ENCODE results near the gene TMEM11.
"Not testable (repeated sequence)": the region's sequence is repeated elsewhere in the genome, so short reads cannot be mapped to it uniquely, and the experiment has no call there.

TMEM11 gene

DNA sequence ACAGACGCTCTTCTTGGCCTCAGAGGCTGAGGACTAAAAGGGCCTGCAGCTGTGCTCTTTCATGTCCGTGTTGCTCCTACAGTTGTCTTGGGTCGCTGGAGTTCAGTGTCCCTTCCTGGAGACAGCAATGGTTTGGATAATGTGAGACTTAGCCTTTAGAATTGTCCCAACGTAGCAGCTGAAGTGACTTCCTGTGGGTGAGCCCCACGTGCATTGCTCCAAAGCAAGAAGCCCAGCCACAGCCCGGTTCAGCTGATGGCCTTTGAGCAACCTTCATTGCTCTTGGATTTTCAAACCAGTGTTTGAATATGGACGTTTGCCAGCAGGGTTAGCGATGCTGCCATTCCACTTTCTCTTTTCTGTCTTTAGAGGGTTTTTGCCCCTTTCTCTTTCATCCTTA, 19.7 kb downstream of the TMEM11 start:
- Mint-ChIP-seq H3K27me3 (no peaks in the 10 kb centered on the region), H3K36me3 (peaks cover 40 to 73% of the 10 kb centered on the region in 2 donors), H3K4me3 (no peak overlapping the region), H3K27ac (no peak overlapping the region), H3K9me3 (no peaks in the 10 kb centered on the region), H3K4me1 (peaks cover 0 to 4% of the 10 kb centered on the region in 2 donors)
- DNase-seq (no peak), ATAC-seq (replicated peaks) (no peak)

- no peak for ATAC-seq (replicated peaks)
- Mint-ChIP-seq H3K36me3 (peaks cover 40 to 76% of the 10 kb centered on the region in 2 donors), H3K4me3 (no peak overlapping the region), H3K27ac (no peak overlapping the region), H3K9me3 (no peaks in the 10 kb centered on the region), H3K4me1 (peaks cover 0 to 2% of the 10 kb centered on the region in 2 donors), H3K27me3 (no peaks in the 10 kb centered on the region)
- DNase-seq, result no peak
These were observed 20.9 kb downstream of the TMEM11 start for GRCh38 chr17:21193031-21193430.

DNA sequence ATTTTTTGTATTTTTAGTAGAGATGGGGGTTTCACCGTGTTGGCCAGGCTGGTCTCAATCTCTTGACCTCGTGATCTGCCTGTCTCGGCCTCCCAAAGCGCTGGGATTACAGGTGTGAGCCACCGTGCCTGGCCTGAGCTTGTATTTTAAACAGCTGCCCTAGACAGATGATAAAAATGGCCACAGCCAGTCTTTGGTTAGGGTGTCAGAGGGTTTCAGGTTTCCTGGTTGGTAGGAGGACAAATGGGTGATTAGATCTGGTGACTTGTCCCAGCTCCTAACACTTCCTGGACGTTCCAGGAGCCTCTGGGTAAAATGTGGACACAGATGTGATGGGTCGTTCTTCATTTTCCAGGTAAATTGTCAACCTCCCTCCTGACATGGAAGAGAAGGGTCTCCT, 21.5 kb downstream of the TMEM11 start:
- H3K4me1 Mint-ChIP-seq; DNase-seq; H3K27ac Mint-ChIP-seq; ATAC-seq (replicated peaks); H3K27me3 Mint-ChIP-seq; H3K9me3 Mint-ChIP-seq; H3K4me3 Mint-ChIP-seq: not testable (repeated sequence)
- H3K36me3 Mint-ChIP-seq, result peaks cover 37 to 72% of the 10 kb centered on the region in 2 donors

DNA sequence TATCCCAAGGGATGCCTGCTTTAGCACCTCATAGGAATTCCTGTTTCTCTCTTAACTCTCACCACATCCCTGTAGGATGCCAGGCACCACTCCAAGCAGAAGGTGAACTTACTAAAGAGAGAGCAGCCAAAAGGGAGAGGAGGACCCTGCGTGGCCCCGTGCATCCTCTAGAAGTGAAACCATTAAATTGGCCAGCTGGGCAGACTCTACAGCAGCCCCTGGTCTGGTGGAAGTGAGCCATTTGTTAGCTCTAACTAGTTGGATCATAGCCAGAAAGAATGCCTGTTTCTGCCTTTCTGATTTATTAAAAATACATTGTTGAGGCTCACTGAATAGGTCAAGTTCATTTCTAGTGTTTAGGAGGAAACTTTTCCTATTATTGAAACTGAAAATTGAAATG, 22.3 kb downstream of the TMEM11 start:
- no peak overlapping the region for H3K4me3 Mint-ChIP-seq
- ATAC-seq (replicated peaks), result no peak
- no peaks in the 10 kb centered on the region for H3K27me3 Mint-ChIP-seq
- peaks cover 31 to 66% of the 10 kb centered on the region in 2 donors for H3K36me3 Mint-ChIP-seq
- DNase-seq, result no peak
- H3K9me3 Mint-ChIP-seq, result no peaks in the 10 kb centered on the region
- H3K4me1 Mint-ChIP-seq, result peaks cover 0 to 2% of the 10 kb centered on the region in 2 donors
- no peak overlapping the region for H3K27ac Mint-ChIP-seq

GRCh38 chr17:21190078-21190477, 23.9 kb downstream of the TMEM11 start:
- H3K4me3 Mint-ChIP-seq, result no peak overlapping the region
- H3K27ac Mint-ChIP-seq, result no peak overlapping the region

DNA sequence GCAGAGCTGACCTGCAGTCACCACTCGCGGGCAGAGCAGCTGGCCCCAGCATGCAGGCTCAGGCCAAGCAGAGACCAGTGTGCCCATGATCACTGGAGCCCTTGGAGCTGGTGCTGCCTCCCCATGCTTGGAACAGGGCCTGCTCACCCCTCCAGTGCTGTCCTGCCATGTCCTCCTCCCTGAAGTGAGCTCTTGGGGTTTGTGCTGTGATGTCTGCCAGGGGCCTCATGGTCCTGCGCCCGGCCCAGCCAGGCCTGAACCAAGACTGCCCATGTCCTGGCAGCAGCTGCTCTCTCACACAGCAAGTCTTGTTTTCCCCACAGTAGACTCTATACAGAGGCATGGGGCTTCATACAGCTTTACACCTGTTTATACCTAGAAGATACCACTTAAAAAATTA, 24.6 kb downstream of the TMEM11 start:
- DNase-seq (no peak), ATAC-seq (replicated peaks) (no peak)
- Mint-ChIP-seq H3K4me1 (peaks cover 0 to 2% of the 10 kb centered on the region in 2 donors), H3K27me3 (no peaks in the 10 kb centered on the region), H3K27ac (no peak overlapping the region), H3K4me3 (no peak overlapping the region), H3K36me3 (peaks cover 37 to 63% of the 10 kb centered on the region in 2 donors), H3K9me3 (no peaks in the 10 kb centered on the region)

More at GRCh38 chr17:21190078-21190477, 23.9 kb downstream of the TMEM11 start:
- H3K36me3 Mint-ChIP-seq, result peaks cover 33 to 63% of the 10 kb centered on the region in 2 donors
- no peaks in the 10 kb centered on the region for H3K9me3 Mint-ChIP-seq
- peaks cover 0 to 2% of the 10 kb centered on the region in 2 donors for H3K4me1 Mint-ChIP-seq
- DNase-seq (no peak), ATAC-seq (replicated peaks) (no peak)
- no peaks in the 10 kb centered on the region for H3K27me3 Mint-ChIP-seq

DNA sequence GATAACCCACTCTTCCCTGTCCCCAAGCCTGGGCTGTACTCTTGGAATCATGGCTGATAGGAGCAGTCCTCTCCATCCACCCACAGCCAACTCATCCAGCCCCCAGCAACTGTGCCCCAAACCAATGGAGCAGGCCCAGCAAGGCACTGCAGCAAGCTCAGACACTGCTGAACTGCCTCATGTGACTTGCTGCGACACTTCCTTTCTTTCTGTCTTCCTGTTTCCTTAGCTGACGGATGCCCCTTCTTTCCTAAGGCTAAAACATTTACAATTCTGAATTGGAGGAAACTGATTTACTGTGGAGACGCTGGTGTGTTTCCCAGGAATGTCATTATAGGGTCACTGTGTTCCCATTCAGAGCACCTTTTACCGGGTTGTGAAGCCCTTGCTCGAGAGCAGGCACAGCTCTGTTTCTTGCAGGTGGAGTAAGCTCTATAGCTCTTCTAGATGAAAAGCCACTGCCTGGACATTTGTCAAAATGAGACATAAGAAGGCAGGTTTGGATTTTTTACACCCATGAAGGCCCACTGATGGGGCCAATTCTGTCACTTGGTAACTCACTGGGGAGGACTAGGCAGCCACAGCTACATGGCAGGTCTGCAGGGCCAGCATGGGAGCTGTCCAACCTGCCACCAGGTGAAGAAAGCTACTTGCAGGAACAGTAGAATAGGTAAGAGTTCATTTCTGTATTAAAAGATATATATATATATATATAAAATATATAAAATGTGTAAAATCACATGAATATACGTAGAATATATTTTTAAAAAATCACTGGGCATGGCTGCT, 27.4 kb downstream of the TMEM11 start:
- Mint-ChIP-seq H3K4me1 (peaks cover 0 to 2% of the 10 kb centered on the region in 2 donors), H3K27ac (peak overlapping the region; percentile 22), H3K27me3 (no peaks in the 10 kb centered on the region), H3K9me3 (no peaks in the 10 kb centered on the region), H3K4me3 (no peak overlapping the region), H3K36me3 (peaks cover 40 to 61% of the 10 kb centered on the region in 2 donors)
- ATAC-seq (replicated peaks) (no peak), DNase-seq (no peak)

DNA sequence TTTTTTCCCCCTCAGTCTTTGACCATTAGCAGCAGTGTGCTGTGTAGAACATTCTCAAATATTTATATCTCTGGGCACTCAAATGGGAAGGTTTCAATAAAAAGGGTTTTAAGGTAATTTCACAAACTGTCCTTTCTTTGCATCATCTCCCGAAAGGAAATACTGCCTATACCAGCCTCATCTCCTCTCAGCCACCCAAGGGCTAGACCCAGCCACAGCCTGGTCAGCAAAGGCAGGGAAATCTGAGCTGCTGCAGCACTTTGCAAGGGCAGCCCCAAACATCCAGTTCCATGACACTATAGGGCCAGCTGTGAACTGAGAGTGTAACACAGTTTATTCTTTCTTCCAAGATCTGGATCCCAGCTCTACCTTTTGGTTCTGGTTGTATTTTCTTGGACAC, 28.9 kb downstream of the TMEM11 start:
- Mint-ChIP-seq H3K27ac (no peak overlapping the region), H3K27me3 (no peaks in the 10 kb centered on the region), H3K4me3 (no peak overlapping the region), H3K36me3 (peaks cover 29 to 54% of the 10 kb centered on the region in 2 donors), H3K9me3 (no peaks in the 10 kb centered on the region), H3K4me1 (no peaks in the 10 kb centered on the region)
- DNase-seq, result no peak
- no peak for ATAC-seq (replicated peaks)

GRCh38 chr17:21184570-21184969, 29.4 kb downstream of the TMEM11 start:
- H3K36me3 Mint-ChIP-seq, result peaks cover 29 to 53% of the 10 kb centered on the region in 2 donors
- DNase-seq (no peak), ATAC-seq (replicated peaks) (no peak)
- H3K27me3 Mint-ChIP-seq, result no peaks in the 10 kb centered on the region
- H3K9me3 Mint-ChIP-seq, result no peaks in the 10 kb centered on the region
- no peak overlapping the region for H3K4me3 Mint-ChIP-seq
- H3K4me1 Mint-ChIP-seq, result no peaks in the 10 kb centered on the region
- H3K27ac Mint-ChIP-seq, result no peak overlapping the region

DNA sequence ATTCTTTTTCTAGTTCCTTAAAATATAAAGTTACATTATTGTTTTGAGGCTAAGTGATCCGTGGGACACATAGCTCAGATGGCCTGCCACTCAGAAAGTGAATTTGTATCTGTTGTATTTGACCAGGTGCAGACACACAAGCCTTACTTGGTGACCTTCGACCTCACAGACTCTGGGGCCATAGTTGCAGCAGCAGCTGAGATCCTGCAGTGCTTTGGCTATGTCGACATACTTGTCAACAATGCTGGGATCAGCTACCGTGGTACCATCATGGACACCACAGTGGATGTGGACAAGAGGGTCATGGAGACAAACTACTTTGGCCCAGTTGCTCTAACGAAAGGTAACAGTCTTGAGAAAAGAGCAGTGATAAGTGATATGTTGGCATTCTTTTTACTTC, 30.5 kb downstream of the TMEM11 start:
- Mint-ChIP-seq H3K27me3 (no peaks in the 10 kb centered on the region), H3K9me3 (no peaks in the 10 kb centered on the region), H3K27ac (peak overlapping the region; percentile 20), H3K36me3 (peaks cover 27 to 52% of the 10 kb centered on the region in 2 donors), H3K4me3 (no peak overlapping the region), H3K4me1 (no peaks in the 10 kb centered on the region)
- no peak for DNase-seq
- ATAC-seq (replicated peaks), result no peak

- DNase-seq, result no peak
- Mint-ChIP-seq H3K36me3 (peaks cover 25 to 46% of the 10 kb centered on the region in 2 donors), H3K4me1 (peaks cover 0 to 2% of the 10 kb centered on the region in 2 donors), H3K27me3 (no peaks in the 10 kb centered on the region), H3K27ac (no peak overlapping the region), H3K9me3 (no peaks in the 10 kb centered on the region), H3K4me3 (no peak overlapping the region)
- no peak for ATAC-seq (replicated peaks)
These were observed 35.9 kb downstream of the TMEM11 start for GRCh38 chr17:21177854-21178600.

- Mint-ChIP-seq H3K27ac (no peak overlapping the region), H3K4me3 (no peak overlapping the region), H3K36me3 (peaks cover 25 to 47% of the 10 kb centered on the region in 2 donors), H3K9me3 (no peaks in the 10 kb centered on the region), H3K4me1 (peaks cover 0 to 2% of the 10 kb centered on the region in 2 donors), H3K27me3 (no peaks in the 10 kb centered on the region)
- DNase-seq (no peak), ATAC-seq (replicated peaks) (no peak)
These were observed 36.6 kb downstream of the TMEM11 start for GRCh38 chr17:21177401-21177800.

DNA sequence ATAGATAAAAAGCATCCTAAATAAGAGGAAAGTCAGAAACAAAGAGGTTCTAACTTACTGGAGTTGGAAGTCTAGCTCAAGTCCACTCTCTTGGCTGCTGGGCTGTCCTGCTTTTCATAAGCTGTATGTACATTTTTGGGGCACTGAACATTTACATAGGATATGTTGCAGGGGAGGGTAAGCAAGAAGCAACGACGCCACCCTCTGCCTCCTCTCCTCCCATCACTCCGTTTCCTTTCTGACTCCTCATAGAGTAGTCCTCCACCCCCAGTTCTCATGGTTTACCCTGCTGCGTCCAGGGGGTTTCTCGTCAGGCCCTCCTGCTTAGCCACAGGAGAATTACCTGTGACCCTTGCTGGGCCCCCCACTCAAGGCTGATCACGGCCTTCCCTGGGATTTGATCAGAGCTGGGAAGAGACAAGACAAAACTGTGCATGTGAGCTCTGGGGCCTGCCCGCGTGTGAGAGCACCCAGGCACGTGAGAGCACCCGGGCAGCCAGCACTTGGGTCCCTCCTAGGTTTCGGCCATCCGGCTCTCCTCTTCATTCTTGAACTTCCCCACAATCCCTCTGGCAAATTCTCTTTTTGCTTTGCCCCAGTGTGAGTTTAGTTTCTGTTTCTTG, 37.1 kb downstream of the TMEM11 start:
- H3K4me3 Mint-ChIP-seq, result no peak overlapping the region
- peak overlapping the region; percentile 47 for H3K27ac Mint-ChIP-seq
- DNase-seq, result no peak
- H3K4me1 Mint-ChIP-seq, result peaks cover 3 to 5% of the 10 kb centered on the region in 2 donors
- ATAC-seq (replicated peaks), result no peak
- peaks cover 27 to 50% of the 10 kb centered on the region in 2 donors for H3K36me3 Mint-ChIP-seq
- no peaks in the 10 kb centered on the region for H3K9me3 Mint-ChIP-seq
- H3K27me3 Mint-ChIP-seq, result no peaks in the 10 kb centered on the region

GRCh38 chr17:21174713-21175112, 39.2 kb downstream of the TMEM11 start:
- DNase-seq, result no peak
- no peaks in the 10 kb centered on the region for H3K9me3 Mint-ChIP-seq
- H3K27ac Mint-ChIP-seq, result no peak overlapping the region
- no peaks in the 10 kb centered on the region for H3K27me3 Mint-ChIP-seq
- ATAC-seq (replicated peaks), result no peak
- peaks cover 31 to 54% of the 10 kb centered on the region in 2 donors for H3K36me3 Mint-ChIP-seq
- H3K4me1 Mint-ChIP-seq, result peaks cover 23 to 25% of the 10 kb centered on the region in 2 donors
- H3K4me3 Mint-ChIP-seq, result no peak overlapping the region
